H1 (cell line): ENCODE data around the gene CCNY. TPM values are rescaled to one million over a fixed set of nuclear protein-coding genes. Genes with fewer than 3 reads are reported as not detected.

Experiments
- CTCF ChIA-PET: fragments of 300-600 bp; sonication (Branson Sonifier 250); formaldehyde crosslinking; loops from one replicate; lab custom pipeline; 2021; ENCODE audit not compliant: partially characterized antibody; lab: Charles Lee
- POLR2A ChIA-PET: fragments of 300-600 bp; sonication (Branson Sonifier 250); formaldehyde crosslinking; loops from one replicate; lab custom pipeline; 2021; ENCODE audit warnings: inconsistent platforms; ENCODE audit not compliant: partially characterized antibody; lab: Charles Lee
- DNase-seq, 2 experiments: peaks; one replicate each; pipeline versions ENCODE4 v3.0.0 to v3.0.0-alpha.2; 2010 to 2022; ENCODE audit warnings: low spot score in 2 of 2, low read depth in 1 of 2, mixed read lengths in 1 of 2
- FAIRE-seq: peaks from 2 replicates; lab custom pipeline; 2011; peaks lifted over from hg19 to GRCh38; lab: Jason Lieb, UNC
- H2AFZ ChIP-seq: 2 replicates; pipeline ENCODE4 v1.8.1; 2012; ENCODE audit warnings: low read length, inconsistent platforms
- H2AK5ac ChIP-seq: 2 replicates; pipeline ENCODE4 v1.6.1; 2013; ENCODE audit warnings: low read depth, low read length
- H2BK120ac ChIP-seq: replicated peaks from 2 replicates; pipeline ENCODE3; 2013; ENCODE audit warnings: low read depth, low read length, inconsistent platforms
- H2BK12ac ChIP-seq: 2 replicates; pipeline ENCODE4 v1.6.1; 2013; ENCODE audit warnings: low read depth, low read length
- H2BK15ac ChIP-seq: 2 replicates; pipeline ENCODE4 v1.6.1; 2013; ENCODE audit warnings: low read length
- H2BK20ac ChIP-seq: 2 replicates; pipeline ENCODE4 v1.6.1; 2013; ENCODE audit warnings: low read length
- H2BK5ac ChIP-seq: 2 replicates; pipeline ENCODE4 v1.6.1; 2013; ENCODE audit warnings: low read depth, low read length
- H3K14ac ChIP-seq: 2 replicates; pipeline ENCODE4 v1.6.1; 2013; ENCODE audit warnings: inconsistent platforms; ENCODE audit not compliant: insufficient read length
- H3K18ac ChIP-seq: 2 replicates; pipeline ENCODE4 v1.6.1; 2013; ENCODE audit warnings: low read length; ENCODE audit errors: extremely low read depth
- H3K23ac ChIP-seq: 2 replicates; pipeline ENCODE4 v1.6.1; 2013; ENCODE audit warnings: inconsistent platforms; ENCODE audit not compliant: insufficient read length
- H3K23me2 ChIP-seq: 2 replicates; pipeline ENCODE4 v1.6.1; 2013; ENCODE audit warnings: low read depth, low read length
- H3K27ac ChIP-seq: 2 replicates; pipeline ENCODE4 v1.6.1; 2011; ENCODE audit warnings: low read depth, low read length, inconsistent platforms
- H3K27me3 ChIP-seq, 4 experiments: replicated peaks in 1 of 4; 1 replicate in 1 of 4; 2 replicates in 3 of 4; pipeline versions ENCODE4 v1.6.1 to v1.8.1; 2011 to 2013; ENCODE audit warnings: low read length in 3 of 4, mild to moderate bottlenecking in 3 of 4, inconsistent platforms in 2 of 4, mixed read lengths in 2 of 4, moderate library complexity in 1 of 4; ENCODE audit not compliant: control insufficient read depth in 3 of 4, insufficient read depth in 3 of 4; ENCODE audit errors: extremely low read depth in 1 of 4
- H3K36me3 ChIP-seq, 4 experiments: 2 replicates each; pipeline versions ENCODE4 v1.6.1 to v1.8.1; 2011 to 2013; ENCODE audit warnings: mild to moderate bottlenecking in 4 of 4, low read length in 3 of 4, moderate library complexity in 2 of 4, control low read depth in 1 of 4, inconsistent platforms in 1 of 4; ENCODE audit not compliant: insufficient read depth in 4 of 4, control insufficient read depth in 2 of 4
- H3K4ac ChIP-seq: replicated peaks from 2 replicates; pipeline ENCODE3; 2013; ENCODE audit warnings: low read length, low read depth, mixed read lengths, inconsistent platforms; ENCODE audit not compliant: insufficient read length
- H3K4me1 ChIP-seq, 4 experiments: replicated peaks in 1 of 4; 1 replicate in 1 of 4; 2 replicates in 3 of 4; pipeline versions ENCODE4 v1.6.1 to v1.8.1; 2011 to 2013; ENCODE audit warnings: low read length in 3 of 4, inconsistent platforms in 2 of 4, mixed read lengths in 1 of 4; ENCODE audit not compliant: insufficient read depth in 4 of 4, control insufficient read depth in 3 of 4
- H3K4me2 ChIP-seq, 2 experiments: 2 replicates each; pipeline versions ENCODE4 v1.6.1 to v1.8.1; 2011 to 2013; ENCODE audit warnings: low read depth in 2 of 2, low read length in 2 of 2, control low read depth in 1 of 2, inconsistent platforms in 1 of 2, mild to moderate bottlenecking in 1 of 2; ENCODE audit not compliant: insufficient read depth in 1 of 2
- H3K4me3 ChIP-seq, 4 experiments: fragments of 200-600, 300-600 bp in 1 of 4; sonication (generic), shearing (Covaris generic), sonication (Bioruptor Twin) in 1 of 4; 2 replicates each; pipeline versions ENCODE4 v1.5.1 to v1.8.1; 2011 to 2016; ENCODE audit warnings: low read length in 4 of 4, low read depth in 3 of 4, control low read depth in 2 of 4, inconsistent platforms in 2 of 4, mild to moderate bottlenecking in 2 of 4, mixed read lengths in 1 of 4, moderate library complexity in 1 of 4; ENCODE audit not compliant: insufficient read depth in 2 of 4; ENCODE audit errors: extremely low read depth in 1 of 4
- H3K56ac ChIP-seq: replicated peaks from 2 replicates; pipeline ENCODE3; 2013; ENCODE audit warnings: low read depth, mild to moderate bottlenecking, mixed read lengths, low read length, inconsistent platforms; ENCODE audit not compliant: insufficient read length
- H3K79me1 ChIP-seq: 2 replicates; pipeline ENCODE4 v1.6.1; 2013; ENCODE audit warnings: low read depth, low read length, control low read depth
- H3K79me2 ChIP-seq, 2 experiments: 2 replicates each; pipeline versions ENCODE4 v1.6.1 to v1.8.1; 2012 to 2013; ENCODE audit warnings: low read length in 2 of 2, mild to moderate bottlenecking in 2 of 2, inconsistent platforms in 1 of 2; ENCODE audit not compliant: insufficient read depth in 2 of 2, control insufficient read depth in 1 of 2
- H3K9ac ChIP-seq, 4 experiments: replicated peaks in 1 of 4; 1 replicate in 1 of 4; 2 replicates in 3 of 4; pipeline versions ENCODE4 v1.6.1 to v1.8.1; 2011 to 2013; ENCODE audit warnings: low read depth in 3 of 4, low read length in 3 of 4, control low read depth in 2 of 4, mild to moderate bottlenecking in 2 of 4, moderate library complexity in 2 of 4, inconsistent platforms in 1 of 4; ENCODE audit errors: extremely low read depth in 1 of 4
- H3K9me3 ChIP-seq, 2 experiments: 2 replicates each; pipeline versions ENCODE4 v1.6.1 to v1.8.1; 2012 to 2013; ENCODE audit warnings: mild to moderate bottlenecking in 2 of 2, moderate library complexity in 2 of 2, control low read depth in 1 of 2, inconsistent platforms in 1 of 2, low read depth in 1 of 2, low read length in 1 of 2, mixed read lengths in 1 of 2; ENCODE audit not compliant: insufficient read depth in 2 of 2
- H4K20me1 ChIP-seq, 2 experiments: replicated peaks in 1 of 2; 2 replicates each; pipeline versions ENCODE3 to v1.8.1; 2011 to 2013; ENCODE audit warnings: inconsistent platforms in 2 of 2, low read length in 2 of 2, mild to moderate bottlenecking in 1 of 2; ENCODE audit not compliant: insufficient read depth in 2 of 2, control insufficient read depth in 1 of 2
- H4K5ac ChIP-seq: 2 replicates; pipeline ENCODE4 v1.6.1; 2013; ENCODE audit warnings: low read length, low read depth, mixed read lengths, inconsistent platforms; ENCODE audit not compliant: insufficient read length
- H4K8ac ChIP-seq: 2 replicates; pipeline ENCODE4 v1.8.0; 2013; ENCODE audit warnings: mild to moderate bottlenecking, moderate library complexity, low read length, inconsistent platforms; ENCODE audit not compliant: insufficient read depth; ENCODE audit errors: extremely low read depth
- H4K91ac ChIP-seq: replicated peaks from 2 replicates; pipeline ENCODE3; 2013; ENCODE audit warnings: low read length, mixed read lengths, inconsistent platforms; ENCODE audit not compliant: insufficient read length
- CBX5 ChIP-seq: fragments of 300-800, 300-1000 bp; sonication (generic); IDR thresholded peaks from 2 replicates; pipeline ENCODE4 v1.7.1; 2016; ENCODE audit warnings: antibody characterized with exemption, low read length, low read depth
- HDAC6 ChIP-seq: IDR thresholded peaks from one replicate; pipeline ENCODE4 v1.7.1; 2012; ENCODE audit warnings: low read depth, mild to moderate bottlenecking, inconsistent platforms, low read length, moderate library complexity
- KDM1A ChIP-seq: fragments of 200-600, 300-600 bp; sonication (generic); IDR thresholded peaks from 2 replicates; pipeline ENCODE4 v1.7.1; 2016; ENCODE audit warnings: mild to moderate bottlenecking, low read length, borderline replicate concordance
- KDM4A ChIP-seq: IDR thresholded peaks from one replicate; pipeline ENCODE4 v1.7.1; 2012; ENCODE audit warnings: low read depth, mild to moderate bottlenecking, moderate library complexity, low read length, inconsistent platforms; ENCODE audit not compliant: severe bottlenecking
- KDM5A ChIP-seq: fragments of 200-600 bp; IDR thresholded peaks from 2 replicates; pipeline ENCODE4 v1.7.1; 2012; ENCODE audit warnings: mild to moderate bottlenecking, low read length, inconsistent platforms, mixed read lengths
- POLR2AphosphoS5 ChIP-seq: IDR thresholded peaks from 2 replicates; pipeline ENCODE4 v1.6.1; 2011; ENCODE audit warnings: low read depth, low read length
- RAD21 ChIP-seq, 2 experiments: IDR thresholded peaks in 1 of 2; conservative IDR thresholded peaks in 1 of 2; 2 replicates each; pipeline ENCODE4 v1.6.1; 2011; ENCODE audit warnings: low read depth in 2 of 2, low read length in 2 of 2, improper control_type of control experiment in 1 of 2, inconsistent platforms in 1 of 2, mild to moderate bottlenecking in 1 of 2, moderate library complexity in 1 of 2
- RFX5 ChIP-seq: IDR thresholded peaks from 2 replicates; pipeline ENCODE4 v1.6.1; 2011; ENCODE audit warnings: low read depth, low read length, improper control_type of control experiment, borderline replicate concordance
- SUZ12 ChIP-seq: fragments of 200-600 bp; sonication (generic); IDR thresholded peaks from 2 replicates; pipeline ENCODE4 v1.6.1; 2012; ENCODE audit warnings: mild to moderate bottlenecking, inconsistent platforms, low read length, moderate library complexity, mixed read lengths
- TBP ChIP-seq: IDR thresholded peaks from 2 replicates; pipeline ENCODE4 v1.6.1; 2011; ENCODE audit warnings: low read depth, low read length, improper control_type of control experiment
- TCF12 ChIP-seq: IDR thresholded peaks from 2 replicates; pipeline ENCODE4 v1.6.1; 2011; ENCODE audit warnings: low read depth, mild to moderate bottlenecking, low read length
- WGBS, 2 experiments: shearing (Covaris generic) in 1 of 2; methylation state at CpG; one replicate each; pipeline versions ENCODE4 v1.1.6 to v1.1.7; 2013 to 2015; ENCODE audit warnings: low lambda C conversion rate in 2 of 2, mixed read lengths in 2 of 2, inconsistent platforms in 1 of 2, low coverage in 1 of 2, missing lambda C conversion rate in 1 of 2; ENCODE audit not compliant: insufficient replicate concordance in 2 of 2, insufficient coverage in 1 of 2, insufficient read length in 1 of 2; ENCODE audit errors: extremely low coverage in 1 of 2, missing lambda C conversion rate in 1 of 2; 5-methylcytosine and 5-hydroxymethylcytosine counted together
- polyA plus RNA-seq, 7 experiments: library from polyadenylated mRNA; depleted of rRNA in 3 of 7; stranded (reverse) in 5 of 7; unstranded in 2 of 7; fragments of >200 nt in 5 of 7; fragments of 200-250 nt in 2 of 7; gene quantifications; 1 replicate in 5 of 7; 2 replicates in 1 of 7; 4 replicates in 1 of 7; pipeline versions ENCODE4 v1.2.1 to v1.2.3, GENCODE V29; 2011 to 2013; ENCODE audit warnings: missing spikeins in 2 of 7, mixed read lengths in 2 of 7
- total RNA-seq: library from RNA; stranded (reverse); fragmentation: NEBNext Ultra II Directional; extraction: Animal tissue kit (Norgen Biotek cat#: 25700); gene quantifications from 2 replicates; pipeline ENCODE4 v1.2.1, GENCODE V29; 2021
- TF ChIP-seq, protein P1 (sequence below): IDR thresholded peaks from 2 replicates; pipeline ENCODE4 v1.6.1; 2011; ENCODE audit warnings: low read depth, mild to moderate bottlenecking, low read length; ENCODE audit not compliant: insufficient read depth

Gene CCNY
- total and polyA plus RNA-seq, 2 of the 8 experiments (the other 6 are each of a cell fraction or from before 2014, with no cell fraction given) = 25.3 to 68.2 TPM

DNA sequence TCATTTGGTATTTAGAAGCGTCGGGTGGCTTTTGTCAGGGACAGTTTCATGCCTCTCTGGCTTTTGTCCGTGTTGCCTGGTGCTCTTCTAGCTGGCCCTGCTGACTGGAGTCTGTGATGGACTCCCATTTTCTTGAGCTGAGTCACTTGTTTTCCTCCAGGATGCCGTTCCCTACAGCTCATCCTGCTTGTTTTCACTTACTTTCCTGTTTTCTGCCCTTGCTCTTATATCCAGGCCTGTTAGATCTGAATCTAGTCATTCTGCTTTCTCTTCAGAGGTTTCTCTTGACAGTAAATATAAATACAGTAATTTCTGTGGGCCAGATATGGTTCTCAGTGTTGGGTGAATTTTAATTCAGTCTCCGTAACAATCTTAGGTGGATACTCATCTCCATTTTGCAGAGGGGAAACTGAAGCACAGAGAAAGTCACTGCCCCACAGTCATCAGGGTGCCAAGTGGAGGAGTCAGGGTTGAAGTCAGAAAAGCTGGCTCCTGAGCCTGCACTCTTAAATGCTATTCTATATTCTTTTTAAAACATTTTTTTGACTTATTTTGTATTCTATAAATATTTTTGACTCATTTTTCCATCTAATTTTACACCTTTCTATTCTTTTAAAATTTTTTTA lies 85.4 kb downstream of the CCNY start:
- Histone ChIP-seq H3K9ac (no peak overlapping the region), H2AFZ (no peak overlapping the region), H4K20me1 (peaks cover 4 to 8% of the 10 kb centered on the region in 2 experiments), H3K23me2 (peaks cover 1% of the 10 kb centered on the region; the same call in 1 of the 2 replicates), H3K18ac (no peak overlapping the region), H3K4me1 (peaks cover 15 to 32% (median 22%) of the 10 kb centered on the region in 4 experiments), H3K56ac (no peak overlapping the region), H2BK20ac (no peak overlapping the region), H3K36me3 (no peaks in the 10 kb centered on the region; a peak in 1 of 8 replicates), H3K9me3 (no peaks in the 10 kb centered on the region), H3K79me2 (peaks cover 2 to 87% of the 10 kb centered on the region in 2 experiments; a peak in 3 of 4 replicates), H3K27ac (peak overlapping the region; percentile 40; the same call in 1 of the 2 replicates), H2BK120ac (no peak overlapping the region), H3K4me3 (no peak overlapping the region), H3K4me2 (0 out of 4 replicates have a peak overlapping the region, but pooled peaks of 1 of the 2 experiments have one; percentile 35), H2BK15ac (no peak overlapping the region), H2AK5ac (peak overlapping the region; percentile 91; the same call in 1 of the 2 replicates), H3K23ac (no peak overlapping the region), H4K91ac (no peak overlapping the region), H3K79me1 (peaks cover 13% of the 10 kb centered on the region; the same call in 1 of the 2 replicates), H4K8ac (no peak overlapping the region), H2BK12ac (no peak overlapping the region; the same call in 1 of the 2 replicates), H3K14ac (no peak overlapping the region), H3K4ac (no peak overlapping the region), H2BK5ac (no peak overlapping the region; the same call in 1 of the 2 replicates), H4K5ac (no peak overlapping the region), H3K27me3 (no peaks in the 10 kb centered on the region)
- CTCF ChIA-PET = interaction anchor here (0.6 to 1.2 kb wide), 4 partner anchors 28 to 217 kb away, joined by 3 read pairs; no protein-coding TSS in a partner anchor
- 71% methylated on average over 5 of the region's 5 CpGs; no CpG with 5 or more reads in 1 of the 2 experiments for WGBS, 2 experiments
- DNase-seq = no peak
- no peak for FAIRE-seq
- POLR2A ChIA-PET = no interaction called here
- no peak for TF ChIP-seq KDM5A
- TF ChIP-seq POLR2AphosphoS5 = no peak
- no peak for TF ChIP-seq TBP
- TF ChIP-seq, protein P1, sequence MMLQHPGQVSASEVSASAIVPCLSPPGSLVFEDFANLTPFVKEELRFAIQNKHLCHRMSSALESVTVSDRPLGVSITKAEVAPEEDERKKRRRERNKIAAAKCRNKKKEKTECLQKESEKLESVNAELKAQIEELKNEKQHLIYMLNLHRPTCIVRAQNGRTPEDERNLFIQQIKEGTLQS = no peak
- TF ChIP-seq KDM1A = no peak
- TF ChIP-seq CBX5 = no peak
- TF ChIP-seq HDAC6 = no peak
- no peak for TF ChIP-seq TCF12
- TF ChIP-seq KDM4A = no peak
- no peak for TF ChIP-seq RFX5
- no peak for TF ChIP-seq RAD21 (IDR thresholded peaks at IDR 0.05 in 1 of 2, conservative IDR thresholded peaks at IDR 0.05 in 1 of 2; ENCODE audit: low read depth in 2 of 2, low read length in 2 of 2)
- no peak for TF ChIP-seq SUZ12
